Small intestine (tissue), 7 donors: Measurements from ENCODE around the gene AGAP3. TPM values are rescaled to one million over a fixed set of nuclear protein-coding genes. Genes with fewer than 3 reads are reported as not detected.

ENCODE experiments used
- DNase-seq, 2 donors: peaks; one replicate each; pipeline versions ENCODE4 v3.0.0 to v3.0.0-alpha.2; 2013
- FAIRE-seq: peaks from 2 replicates; lab custom pipeline; 2012; peaks lifted over from hg19 to GRCh38; lab: Jason Lieb, UNC
- H3K27ac ChIP-seq, 3 donors: one replicate each; pipeline ENCODE4 v1.5.1; 2013; ENCODE audit warnings: low read length in 2 of 3, mild to moderate bottlenecking in 2 of 3, control low read depth in 1 of 3, inconsistent platforms in 1 of 3, low read depth in 1 of 3, moderate library complexity in 1 of 3
- H3K27me3 ChIP-seq, 3 donors: one replicate each; pipeline ENCODE4 v1.6.1; 2013; ENCODE audit warnings: low read length in 3 of 3, inconsistent platforms in 1 of 3; ENCODE audit not compliant: control insufficient read depth in 3 of 3, insufficient read depth in 3 of 3
- H3K36me3 ChIP-seq, 3 donors: one replicate each; pipeline ENCODE4 v1.6.1; 2013; ENCODE audit warnings: low read length in 3 of 3, inconsistent platforms in 1 of 3, low read depth in 1 of 3, mild to moderate bottlenecking in 1 of 3, moderate library complexity in 1 of 3; ENCODE audit not compliant: control insufficient read depth in 3 of 3, insufficient read depth in 2 of 3
- H3K4me1 ChIP-seq, 3 donors: one replicate each; pipeline ENCODE4 v1.6.1; 2013; ENCODE audit warnings: low read length in 2 of 3, inconsistent platforms in 1 of 3, low read depth in 1 of 3, mild to moderate bottlenecking in 1 of 3, moderate library complexity in 1 of 3; ENCODE audit not compliant: control insufficient read depth in 3 of 3, insufficient read depth in 2 of 3
- H3K4me3 ChIP-seq, 3 donors: one replicate each; pipeline ENCODE4 v1.5.1; 2013; ENCODE audit warnings: low read length in 3 of 3, control low read depth in 1 of 3, inconsistent platforms in 1 of 3, low read depth in 1 of 3, mild to moderate bottlenecking in 1 of 3, moderate library complexity in 1 of 3
- H3K9me3 ChIP-seq, 2 donors: one replicate each; pipeline ENCODE4 v1.6.1; 2013; ENCODE audit warnings: low read depth in 1 of 2, low read length in 1 of 2; ENCODE audit not compliant: control insufficient read depth in 2 of 2, insufficient read depth in 1 of 2
- WGBS, 3 donors: extraction: QIAGEN DNeasy Blood & Tissue Kit; methylation state at CpG; one replicate each; pipeline ENCODE4 v1.1.7; 2013; 5-methylcytosine and 5-hydroxymethylcytosine counted together
- polyA plus RNA-seq, 4 donors: library from polyadenylated mRNA; stranded (reverse) in 3 of 4; unstranded in 1 of 4; fragments of 200-250 nt in 3 of 4; fragments of 120-200 nt in 1 of 4; gene quantifications; one replicate each; pipeline versions ENCODE4 v1.2.1 to v1.2.3, GENCODE V29; 2013
- donor health status: healthy with polysubstance abuse.
- donor health status: control.
- donor health status: control.
- donor health status: Bipolar disorder and iron deficiency.
- donor health status: healthy.

AGAP3 gene
- polyA plus RNA-seq, 4 donors: 46.5 to 57.9 (median 54.4) TPM

DNA sequence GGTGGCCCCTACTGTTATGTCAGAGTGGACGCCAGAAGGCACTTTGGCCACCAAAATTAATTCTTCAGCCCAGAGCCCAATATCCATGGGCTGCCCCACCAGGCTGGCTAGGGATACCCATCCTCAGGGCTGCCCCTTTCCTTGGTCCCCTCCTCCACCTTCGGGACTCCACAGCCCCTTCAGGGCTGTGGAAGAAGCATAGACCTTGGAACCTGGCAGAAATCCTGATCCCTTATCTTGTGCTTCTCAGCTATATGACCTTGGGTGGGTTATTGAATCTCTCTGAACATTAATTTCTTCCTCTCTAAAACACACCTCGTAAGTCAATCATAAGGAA is 2.5 kb upstream of the AGAP3 start:
- 7 to 19% (median 12%) methylated on average over 3 of the region's 3 CpGs for WGBS, 3 donors
- peaks cover 3 to 60% (median 15%) of the 10 kb centered on the region in 3 donors for H3K4me1 ChIP-seq
- DNase-seq: peak in 1 of 2 donors; percentile 30
- peaks cover 0 to 21% (median 0%) of the 10 kb centered on the region in 3 donors for H3K36me3 ChIP-seq
- H3K9me3 ChIP-seq: no peaks in the 10 kb centered on the region
- no peak for FAIRE-seq
- H3K4me3 ChIP-seq: peak overlapping the region in 2 of 3 donors; percentile 73 to 75
- peak overlapping the region in 1 of 3 donors; percentile 45 for H3K27ac ChIP-seq
- no peaks in the 10 kb centered on the region for H3K27me3 ChIP-seq

- peaks cover 0 to 24% (median 0%) of the 10 kb centered on the region in 3 donors for H3K36me3 ChIP-seq
- DNase-seq: no peak
- no peak for FAIRE-seq
- no peaks in the 10 kb centered on the region for H3K9me3 ChIP-seq
- peaks cover 0 to 57% (median 11%) of the 10 kb centered on the region in 3 donors for H3K4me1 ChIP-seq
- peak overlapping the region in 1 of 3 donors; percentile 63 for H3K4me3 ChIP-seq
- H3K27ac ChIP-seq: peak overlapping the region; percentile 77 to 89 (median 88)
- 38 to 60% (median 52%) methylated on average over 5 of the region's 5 CpGs for WGBS, 3 donors
- no peaks in the 10 kb centered on the region for H3K27me3 ChIP-seq
Measured at GRCh38 chr7:151085329-151085690, 965 bp upstream of the AGAP3 start.

GRCh38 chr7:151086802-151087244 is 548 bp downstream of the AGAP3 start:
- H3K4me1 ChIP-seq: peaks cover 0 to 58% (median 11%) of the 10 kb centered on the region in 3 donors
- no peaks in the 10 kb centered on the region for H3K9me3 ChIP-seq
- no peak for FAIRE-seq
- WGBS, 3 donors: 0 to 1% (median 1%) methylated on average over 22 to 52 of the region's 56 CpGs
- peak overlapping the region; percentile 55 to 91 (median 71) for H3K4me3 ChIP-seq
- no peaks in the 10 kb centered on the region for H3K27me3 ChIP-seq
- DNase-seq: peak; percentile 27 to 63
- H3K27ac ChIP-seq: peak overlapping the region; percentile 63 to 89 (median 83)
- peaks cover 0 to 29% (median 0%) of the 10 kb centered on the region in 3 donors for H3K36me3 ChIP-seq

- FAIRE-seq (no peak), DNase-seq (peak; percentile 77 to 78)
- WGBS, 3 donors: 2% methylated on average over 48 to 70 of the region's 70 CpGs
- H3K9me3 ChIP-seq: no peaks in the 10 kb centered on the region
- no peaks in the 10 kb centered on the region for H3K27me3 ChIP-seq
- H3K27ac ChIP-seq: peak overlapping the region; percentile 63 to 89 (median 83)
- H3K4me1 ChIP-seq: peaks cover 0 to 52% (median 6%) of the 10 kb centered on the region in 3 donors
- peak overlapping the region; percentile 55 to 91 (median 71) for H3K4me3 ChIP-seq
- H3K36me3 ChIP-seq: peaks cover 0 to 33% (median 0%) of the 10 kb centered on the region in 3 donors
Measured at GRCh38 chr7:151087245-151088018, 1.2 kb downstream of the AGAP3 start.

DNA sequence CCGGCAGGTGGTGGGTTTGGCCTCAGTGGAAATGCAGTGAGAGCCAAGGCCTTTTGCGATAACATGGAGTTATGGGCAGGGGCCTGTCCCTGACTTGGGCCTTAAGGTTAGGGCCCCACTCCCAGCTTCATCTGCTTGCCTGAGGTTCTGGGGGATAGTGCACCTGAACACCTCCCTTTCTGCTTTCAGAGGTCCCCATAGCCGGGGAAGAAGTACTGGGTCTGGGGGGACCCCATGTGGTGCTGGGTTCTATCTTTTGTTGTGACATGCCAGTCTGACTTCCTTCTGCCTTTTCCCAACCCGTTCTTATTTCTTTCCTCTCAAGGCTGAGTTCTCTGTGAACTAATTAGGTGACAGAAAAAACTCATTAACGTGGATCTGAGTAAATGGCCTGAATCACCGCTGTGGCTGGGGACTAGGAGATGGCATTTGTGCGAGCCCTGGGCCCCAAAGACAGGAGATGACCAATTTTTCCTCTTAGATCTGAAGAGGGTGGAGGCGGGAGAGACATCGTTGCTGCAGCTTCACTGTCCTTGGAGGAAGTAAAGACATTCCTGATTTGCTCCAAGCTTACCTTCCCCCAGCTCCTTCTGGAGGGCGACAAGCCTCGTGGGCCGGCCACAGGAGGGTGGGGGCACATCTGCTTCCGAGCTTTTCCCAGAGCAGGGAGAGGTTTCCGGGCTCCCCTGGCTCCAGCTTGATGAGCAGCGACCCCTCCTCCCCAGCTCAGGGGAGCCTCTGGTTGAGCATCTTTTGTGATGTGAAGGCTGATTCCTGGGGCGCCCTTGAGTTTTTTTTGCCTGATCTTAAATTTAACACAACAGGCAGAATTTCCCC is 2.0 kb downstream of the AGAP3 start:
- 43 to 54% (median 53%) methylated on average over 16 of the region's 16 CpGs for WGBS, 3 donors
- FAIRE-seq: no peak
- DNase-seq: peak in 1 of 2 donors; percentile 20

GRCh38 chr7:151088856-151089699 is 2.8 kb downstream of the AGAP3 start:
- H3K36me3 ChIP-seq: peaks cover 0 to 45% (median 0%) of the 10 kb centered on the region in 3 donors
- WGBS, 3 donors: 49 to 81% (median 65%) methylated on average over 30 of the region's 30 CpGs
- H3K9me3 ChIP-seq: no peaks in the 10 kb centered on the region
- peak overlapping the region in 2 of 3 donors; percentile 63 to 89 for H3K27ac ChIP-seq
- peaks cover 0 to 41% (median 4%) of the 10 kb centered on the region in 3 donors for H3K4me1 ChIP-seq
- DNase-seq (peak; percentile 20 to 73), FAIRE-seq (no peak)
- H3K27me3 ChIP-seq: no peaks in the 10 kb centered on the region
- H3K4me3 ChIP-seq: peak overlapping the region in 1 of 3 donors; percentile 71

More for the DNA sequence above, 2.0 kb downstream of the AGAP3 start:
- peaks cover 0 to 48% (median 4%) of the 10 kb centered on the region in 3 donors for H3K4me1 ChIP-seq
- no peaks in the 10 kb centered on the region for H3K9me3 ChIP-seq
- H3K27ac ChIP-seq: peak overlapping the region; percentile 63 to 89 (median 83)
- H3K4me3 ChIP-seq: peak overlapping the region in 2 of 3 donors; percentile 71 to 91
- peaks cover 0 to 36% (median 0%) of the 10 kb centered on the region in 3 donors for H3K36me3 ChIP-seq
- no peaks in the 10 kb centered on the region for H3K27me3 ChIP-seq

GRCh38 chr7:151089893-151090730 is 3.8 kb downstream of the AGAP3 start:
- FAIRE-seq: no peak
- no peaks in the 10 kb centered on the region for H3K9me3 ChIP-seq
- no peak for DNase-seq
- no peak overlapping the region for H3K4me3 ChIP-seq
- peaks cover 0 to 49% (median 0%) of the 10 kb centered on the region in 3 donors for H3K36me3 ChIP-seq
- 81 to 87% (median 84%) methylated on average over 22 of the region's 22 CpGs for WGBS, 3 donors
- peak overlapping the region; percentile 6 to 89 (median 63) for H3K27ac ChIP-seq
- H3K27me3 ChIP-seq: no peaks in the 10 kb centered on the region
- peaks cover 0 to 38% (median 4%) of the 10 kb centered on the region in 3 donors for H3K4me1 ChIP-seq
